Erythroblast (primary cell): ENCODE data around the gene RYR2.

ENCODE experiments used
- GATA1 ChIP-seq: IDR thresholded peaks from 2 replicates; pipeline ENCODE4 v1.6.1; 2011; ENCODE audit warnings: low read depth, mild to moderate bottlenecking, control low read depth, low read length, moderate library complexity
- POLR2A ChIP-seq: IDR thresholded peaks from 2 replicates; pipeline ENCODE4 v1.6.1; 2011; ENCODE audit warnings: mild to moderate bottlenecking, low read length

GRCh38 chr1:237774246-237774645, 732.3 kb downstream of the RYR2 start:
- TF ChIP-seq POLR2A, result no peak
- no peak for TF ChIP-seq GATA1
